Colonic mucosa (tissue), 4 donors: ENCODE results near the gene CTNNBIP1. TPM values are rescaled to one million over a fixed set of nuclear protein-coding genes. Genes with fewer than 3 reads are reported as not detected.
A peak's percentile ranks its signal among the peaks of the same experiment; 100 is the strongest.

Experiments
- DNase-seq: peaks from one replicate; pipeline ENCODE4 v3.0.0-alpha.2; 2020
- H3K27ac ChIP-seq: fragments of 200-600 bp; one replicate; pipeline ENCODE4 v1.8.0; 2021
- H3K27me3 ChIP-seq: fragments of 200-600 bp; one replicate; pipeline ENCODE4 v1.8.0; 2021
- H3K36me3 ChIP-seq: fragments of 200-600 bp; one replicate; pipeline ENCODE4 v1.8.0; 2021
- H3K4me1 ChIP-seq: fragments of 200-600 bp; one replicate; pipeline ENCODE4 v1.8.0; 2021; ENCODE audit warnings: mild to moderate bottlenecking
- H3K4me3 ChIP-seq: fragments of 200-600 bp; one replicate; pipeline ENCODE4 v1.8.0; 2021
- H3K9ac ChIP-seq, 2 donors: one replicate each; pipeline ENCODE4 v1.7.0; 2013; ENCODE audit warnings: control low read depth in 2 of 2, low read depth in 2 of 2, low read length in 2 of 2
- H3K9me3 ChIP-seq: fragments of 200-600 bp; one replicate; pipeline ENCODE4 v1.8.0; 2021
- intact Hi-C: fragments of 100-400 bp; cut with DNase I; formaldehyde crosslinking; loops from one replicate; pipeline ENCODE4 v1.14.1; 2022
- total RNA-seq, 2 donors: library from RNA; stranded (reverse); fragmentation: NEBNext Ultra II Directional in 1 of 2; extraction: Animal tissue kit (Norgen Biotek cat#: 25700) in 1 of 2; gene quantifications; one replicate each; pipeline ENCODE4 v1.2.1, GENCODE V29; 2021
- TF ChIP-seq, protein P1 (sequence below): fragments of 200-600 bp; IDR thresholded peaks from one replicate; pipeline ENCODE4 v1.8.0; 2022; ENCODE audit warnings: antibody characterized with exemption, mild to moderate bottlenecking
- donor health status: healthy.
- donor health status: DM: no; HTN: no; CAD: no.
- donor health status: DM: no; HTN: no; CAD: no.

The CTNNBIP1 gene
- total RNA-seq, 2 donors from 2014 or later: 28.1 to 30.1 TPM

DNA sequence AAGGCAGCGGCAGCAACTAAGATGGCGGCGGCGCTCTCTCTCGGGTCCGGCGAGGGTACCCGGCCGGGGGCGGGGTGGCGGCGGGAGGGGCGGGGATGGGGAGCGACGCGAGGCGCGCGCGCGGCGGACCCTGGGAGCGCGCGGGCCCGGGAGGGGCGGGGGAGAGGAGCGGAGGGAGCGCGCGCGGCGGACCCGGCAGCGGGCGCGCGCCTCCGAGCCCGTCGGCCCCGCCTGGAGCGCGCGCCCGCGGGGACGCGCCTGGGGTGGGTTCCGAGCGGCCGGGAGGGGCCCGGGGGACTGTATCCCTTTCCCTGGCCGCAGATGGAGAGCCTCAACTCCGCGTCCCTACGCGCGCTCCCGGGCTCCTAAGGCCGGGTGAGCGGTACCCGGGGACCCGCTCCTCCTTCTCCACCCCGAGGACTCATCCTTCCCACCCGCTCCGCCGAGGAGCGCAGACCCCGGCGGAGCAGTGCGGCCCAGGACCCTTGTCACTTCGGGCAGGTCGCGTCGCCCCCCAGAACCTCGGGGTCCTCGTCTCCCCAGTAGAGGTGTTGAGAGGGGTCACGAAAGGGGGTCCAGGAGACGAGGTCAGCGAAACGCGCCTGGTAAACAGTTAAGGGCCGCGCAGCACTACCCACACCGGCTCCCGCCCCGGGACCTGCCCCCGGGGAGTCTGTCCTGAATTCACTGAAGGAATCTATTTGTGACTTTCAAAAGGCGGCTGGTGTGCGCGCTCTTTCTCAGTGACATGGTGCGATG, 85.9 kb downstream of the CTNNBIP1 start, which contains the start of gene CLSTN1:
CLSTN1 (minus strand) TSS at position 23 of the 759 bp plus-strand sequence. CDS start 232 bp downstream, outside the sequence.
- H3K4me3 ChIP-seq: peak within 1 kb of the TSS; percentile 86
- H3K36me3 ChIP-seq: no peaks in the 10 kb centered on the region
- DNase-seq: peak; percentile 94
- H3K9me3 ChIP-seq: no peaks in the 10 kb centered on the region
- peak within 1 kb of the TSS; percentile 93 to 96 for H3K9ac ChIP-seq
- TF ChIP-seq, protein P1, sequence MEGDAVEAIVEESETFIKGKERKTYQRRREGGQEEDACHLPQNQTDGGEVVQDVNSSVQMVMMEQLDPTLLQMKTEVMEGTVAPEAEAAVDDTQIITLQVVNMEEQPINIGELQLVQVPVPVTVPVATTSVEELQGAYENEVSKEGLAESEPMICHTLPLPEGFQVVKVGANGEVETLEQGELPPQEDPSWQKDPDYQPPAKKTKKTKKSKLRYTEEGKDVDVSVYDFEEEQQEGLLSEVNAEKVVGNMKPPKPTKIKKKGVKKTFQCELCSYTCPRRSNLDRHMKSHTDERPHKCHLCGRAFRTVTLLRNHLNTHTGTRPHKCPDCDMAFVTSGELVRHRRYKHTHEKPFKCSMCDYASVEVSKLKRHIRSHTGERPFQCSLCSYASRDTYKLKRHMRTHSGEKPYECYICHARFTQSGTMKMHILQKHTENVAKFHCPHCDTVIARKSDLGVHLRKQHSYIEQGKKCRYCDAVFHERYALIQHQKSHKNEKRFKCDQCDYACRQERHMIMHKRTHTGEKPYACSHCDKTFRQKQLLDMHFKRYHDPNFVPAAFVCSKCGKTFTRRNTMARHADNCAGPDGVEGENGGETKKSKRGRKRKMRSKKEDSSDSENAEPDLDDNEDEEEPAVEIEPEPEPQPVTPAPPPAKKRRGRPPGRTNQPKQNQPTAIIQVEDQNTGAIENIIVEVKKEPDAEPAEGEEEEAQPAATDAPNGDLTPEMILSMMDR: no peak
- peaks cover 18% of the 10 kb centered on the region for H3K4me1 ChIP-seq
- H3K27ac ChIP-seq: peak within 1 kb of the TSS; percentile 97
- intact Hi-C loops: no loop called here
- no peaks in the 10 kb centered on the region for H3K27me3 ChIP-seq

GRCh38 chr1:9823693-9823942, 86.5 kb downstream of the CTNNBIP1 start:
- Histone ChIP-seq H3K36me3 (no peaks in the 10 kb centered on the region), H3K27ac (peak overlapping the region; percentile 78), H3K9me3 (no peaks in the 10 kb centered on the region), H3K4me1 (peaks cover 18% of the 10 kb centered on the region), H3K9ac (peak overlapping the region in 1 of 2 donors; percentile 93), H3K27me3 (no peaks in the 10 kb centered on the region), H3K4me3 (peak overlapping the region; percentile 86)
- DNase-seq: no peak
- intact Hi-C loops: no loop called here
- TF ChIP-seq, protein P1: no peak

GRCh38 chr1:9822897-9823692, 87.0 kb downstream of the CTNNBIP1 start:
- H3K36me3 ChIP-seq: no peaks in the 10 kb centered on the region
- intact Hi-C loops: no loop called here
- H3K27me3 ChIP-seq: no peaks in the 10 kb centered on the region
- peak overlapping the region; percentile 86 for H3K4me3 ChIP-seq
- TF ChIP-seq, protein P1: no peak
- peak overlapping the region; percentile 93 to 96 for H3K9ac ChIP-seq
- peaks cover 18% of the 10 kb centered on the region for H3K4me1 ChIP-seq
- H3K27ac ChIP-seq: peak overlapping the region; percentile 78
- no peaks in the 10 kb centered on the region for H3K9me3 ChIP-seq
- peak; percentile 49 for DNase-seq

GRCh38 chr1:9822490-9822889, 87.6 kb downstream of the CTNNBIP1 start:
- Histone ChIP-seq H3K4me1 (peaks cover 18% of the 10 kb centered on the region), H3K27ac (peak overlapping the region; percentile 78)

GRCh38 chr1:9821710-9822109, 88.4 kb downstream of the CTNNBIP1 start:
- Histone ChIP-seq H3K36me3 (no peaks in the 10 kb centered on the region), H3K27ac (no peak overlapping the region), H3K9me3 (no peaks in the 10 kb centered on the region), H3K4me3 (peak overlapping the region; percentile 86), H3K4me1 (peaks cover 18% of the 10 kb centered on the region), H3K9ac (no peak overlapping the region), H3K27me3 (no peaks in the 10 kb centered on the region)
- DNase-seq: no peak
- intact Hi-C loops: no loop called here
- TF ChIP-seq, protein P1: no peak

More at GRCh38 chr1:9822490-9822889, 87.6 kb downstream of the CTNNBIP1 start:
- intact Hi-C loops: no loop called here
- TF ChIP-seq, protein P1: no peak
- Histone ChIP-seq H3K27me3 (no peaks in the 10 kb centered on the region), H3K9ac (peak overlapping the region; percentile 93 to 96), H3K36me3 (no peaks in the 10 kb centered on the region), H3K4me3 (peak overlapping the region; percentile 86), H3K9me3 (no peaks in the 10 kb centered on the region)
- DNase-seq: no peak
